Right lobe of liver (tissue), 4 donors: ENCODE results near the gene TMEM266.

Experiments used
- POLR2A ChIP-seq: fragments of 450-650 bp; IDR thresholded peaks from one replicate; pipeline ENCODE4 v1.6.1; 2017; ENCODE audit warnings: antibody characterized with exemption, mild to moderate bottlenecking
- TF ChIP-seq, protein P1 (sequence below), 4 donors: fragments of 200-600 bp in 3 of 4; fragments of 450-650 bp in 1 of 4; IDR thresholded peaks; one replicate each; pipeline versions ENCODE4 v1.5.1 to v1.8.0; 2016 to 2022; ENCODE audit warnings: antibody characterized with exemption in 4 of 4, mild to moderate bottlenecking in 2 of 4
- donor health status: DM: no; HTN: no; CAD: no.
- donor health status: DM: no; HTN: no; CAD: no.
- donor health status: DM: no; HTN: yes; CAD: no.

GRCh38 chr15:76223521-76223920 lies 163.7 kb downstream of the TMEM266 start:
- TF ChIP-seq, protein P1, sequence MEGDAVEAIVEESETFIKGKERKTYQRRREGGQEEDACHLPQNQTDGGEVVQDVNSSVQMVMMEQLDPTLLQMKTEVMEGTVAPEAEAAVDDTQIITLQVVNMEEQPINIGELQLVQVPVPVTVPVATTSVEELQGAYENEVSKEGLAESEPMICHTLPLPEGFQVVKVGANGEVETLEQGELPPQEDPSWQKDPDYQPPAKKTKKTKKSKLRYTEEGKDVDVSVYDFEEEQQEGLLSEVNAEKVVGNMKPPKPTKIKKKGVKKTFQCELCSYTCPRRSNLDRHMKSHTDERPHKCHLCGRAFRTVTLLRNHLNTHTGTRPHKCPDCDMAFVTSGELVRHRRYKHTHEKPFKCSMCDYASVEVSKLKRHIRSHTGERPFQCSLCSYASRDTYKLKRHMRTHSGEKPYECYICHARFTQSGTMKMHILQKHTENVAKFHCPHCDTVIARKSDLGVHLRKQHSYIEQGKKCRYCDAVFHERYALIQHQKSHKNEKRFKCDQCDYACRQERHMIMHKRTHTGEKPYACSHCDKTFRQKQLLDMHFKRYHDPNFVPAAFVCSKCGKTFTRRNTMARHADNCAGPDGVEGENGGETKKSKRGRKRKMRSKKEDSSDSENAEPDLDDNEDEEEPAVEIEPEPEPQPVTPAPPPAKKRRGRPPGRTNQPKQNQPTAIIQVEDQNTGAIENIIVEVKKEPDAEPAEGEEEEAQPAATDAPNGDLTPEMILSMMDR (IDR thresholded peaks at IDR 0.05), result no peak
- no peak for TF ChIP-seq POLR2A
